GM13977 (cell line): ENCODE measurements around the gene RRP9.
A peak's percentile ranks its signal among the peaks of the same experiment; 100 is the strongest.

Source experiments
- DNase-seq: peaks from one replicate; pipeline ENCODE4 v3.0.0; 2012; ENCODE audit warnings: low spot score
- in situ Hi-C: fragments of 300-500 bp; cut with MboI; formaldehyde crosslinking; loops from one replicate; pipeline ENCODE4 v1.12.0; 2022; ENCODE audit warnings: low sequenced_read_pairs, low pct_unique_long_range_greater_than_20kb, mixed read lengths, inconsistent platforms; ENCODE audit not compliant: unreplicated experiment
- TF ChIP-seq, protein P1 (sequence below): IDR thresholded peaks from 2 replicates; pipeline ENCODE4 v1.5.1; 2012; ENCODE audit warnings: mild to moderate bottlenecking, control low read depth; ENCODE audit not compliant: insufficient read depth; ENCODE audit errors: extremely low read depth, missing control alignments

Gene RRP9

GRCh38 chr3:51984269-51984647, 42.6 kb upstream of the RRP9 start:
- TF ChIP-seq, protein P1, sequence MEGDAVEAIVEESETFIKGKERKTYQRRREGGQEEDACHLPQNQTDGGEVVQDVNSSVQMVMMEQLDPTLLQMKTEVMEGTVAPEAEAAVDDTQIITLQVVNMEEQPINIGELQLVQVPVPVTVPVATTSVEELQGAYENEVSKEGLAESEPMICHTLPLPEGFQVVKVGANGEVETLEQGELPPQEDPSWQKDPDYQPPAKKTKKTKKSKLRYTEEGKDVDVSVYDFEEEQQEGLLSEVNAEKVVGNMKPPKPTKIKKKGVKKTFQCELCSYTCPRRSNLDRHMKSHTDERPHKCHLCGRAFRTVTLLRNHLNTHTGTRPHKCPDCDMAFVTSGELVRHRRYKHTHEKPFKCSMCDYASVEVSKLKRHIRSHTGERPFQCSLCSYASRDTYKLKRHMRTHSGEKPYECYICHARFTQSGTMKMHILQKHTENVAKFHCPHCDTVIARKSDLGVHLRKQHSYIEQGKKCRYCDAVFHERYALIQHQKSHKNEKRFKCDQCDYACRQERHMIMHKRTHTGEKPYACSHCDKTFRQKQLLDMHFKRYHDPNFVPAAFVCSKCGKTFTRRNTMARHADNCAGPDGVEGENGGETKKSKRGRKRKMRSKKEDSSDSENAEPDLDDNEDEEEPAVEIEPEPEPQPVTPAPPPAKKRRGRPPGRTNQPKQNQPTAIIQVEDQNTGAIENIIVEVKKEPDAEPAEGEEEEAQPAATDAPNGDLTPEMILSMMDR, result no peak
- no peak for DNase-seq
- in situ Hi-C loops, result no loop called here

DNA sequence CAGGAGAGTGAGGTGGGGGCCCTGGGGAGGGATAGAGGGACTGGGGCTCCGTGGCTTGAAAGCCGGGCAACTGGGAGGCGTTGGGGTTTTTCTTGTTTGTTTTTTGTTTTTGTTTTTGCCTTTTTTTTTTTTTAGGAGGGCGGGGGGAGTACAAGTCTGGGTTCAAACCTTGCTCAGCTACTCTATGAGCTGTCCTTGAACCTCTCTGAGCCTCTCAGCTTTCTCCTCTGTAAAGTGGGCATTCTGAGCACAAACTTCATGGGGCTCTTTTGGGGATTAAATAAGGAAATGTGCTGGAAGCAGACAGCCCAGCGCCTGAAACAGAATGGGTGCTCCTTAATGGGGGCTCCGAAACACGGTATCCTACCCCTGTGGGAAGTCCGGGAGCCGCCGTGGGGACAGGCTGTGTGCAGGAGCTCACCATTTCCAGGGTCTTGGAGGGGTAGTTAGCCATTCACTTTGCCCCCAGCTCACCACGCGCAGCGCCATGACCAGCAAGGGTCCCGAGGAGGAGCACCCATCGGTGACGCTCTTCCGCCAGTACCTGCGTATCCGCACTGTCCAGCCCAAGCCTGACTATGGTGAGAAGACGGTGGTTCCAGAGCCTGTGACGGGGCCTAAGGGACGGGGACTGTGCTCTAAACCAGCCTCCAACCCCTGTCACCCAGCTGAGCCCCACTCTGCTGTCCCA, 42.0 kb upstream of the RRP9 start:
- TF ChIP-seq, protein P1, result no peak
- DNase-seq, result peak; percentile 50
- in situ Hi-C loops, result no loop called here

DNA sequence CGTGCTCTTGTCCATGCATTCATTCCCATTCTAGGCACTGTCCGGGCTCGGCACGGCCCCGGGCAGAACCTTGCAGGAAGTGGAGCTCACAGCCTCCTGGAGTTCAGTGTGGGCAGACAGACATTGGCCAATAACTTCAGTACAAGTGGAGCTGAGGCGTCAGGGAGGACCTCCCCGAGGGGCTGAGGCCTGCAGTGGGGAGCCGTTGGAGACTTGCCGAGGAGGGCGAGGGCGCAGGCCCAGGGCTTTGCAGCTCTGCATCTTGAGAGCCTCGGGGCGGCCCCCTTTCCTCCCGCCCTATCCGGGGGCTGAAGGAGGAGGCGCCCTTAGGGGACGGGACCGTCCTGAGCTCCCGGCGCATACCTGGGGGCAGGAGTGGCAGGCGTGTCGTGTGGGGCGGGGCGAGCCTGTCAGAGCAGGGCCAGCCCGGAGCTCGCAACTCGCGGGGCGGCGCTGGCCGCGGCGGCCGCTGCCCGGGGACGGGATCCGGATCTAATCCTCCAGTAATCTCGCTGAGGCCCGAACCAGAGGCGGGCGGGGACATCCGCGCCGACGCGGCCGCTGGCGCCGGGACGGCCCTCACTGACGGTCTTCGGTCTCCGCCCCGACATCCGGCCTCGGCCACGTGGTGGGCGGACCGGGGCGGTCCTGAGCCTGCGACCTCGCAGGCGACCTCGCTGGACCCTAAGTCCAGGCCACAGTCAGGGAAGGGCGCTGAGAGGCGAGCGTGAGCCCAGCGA, 41.3 kb upstream of the RRP9 start, which contains the start of gene ACY1:
Gene ACY1 (plus strand): TSS at position 698 of the 740 bp plus-strand sequence. CDS start 530 bp downstream, outside the sequence.
- TF ChIP-seq, protein P1, result no peak
- in situ Hi-C loops, result no loop called here

GRCh38 chr3:51982352-51982837, 40.7 kb upstream of the RRP9 start:
- peak; percentile 85 for DNase-seq
- in situ Hi-C loops, result no loop called here

More for the DNA sequence above, 41.3 kb upstream of the RRP9 start, which contains the start of gene ACY1:
- DNase-seq, result peak; percentile 98

DNA sequence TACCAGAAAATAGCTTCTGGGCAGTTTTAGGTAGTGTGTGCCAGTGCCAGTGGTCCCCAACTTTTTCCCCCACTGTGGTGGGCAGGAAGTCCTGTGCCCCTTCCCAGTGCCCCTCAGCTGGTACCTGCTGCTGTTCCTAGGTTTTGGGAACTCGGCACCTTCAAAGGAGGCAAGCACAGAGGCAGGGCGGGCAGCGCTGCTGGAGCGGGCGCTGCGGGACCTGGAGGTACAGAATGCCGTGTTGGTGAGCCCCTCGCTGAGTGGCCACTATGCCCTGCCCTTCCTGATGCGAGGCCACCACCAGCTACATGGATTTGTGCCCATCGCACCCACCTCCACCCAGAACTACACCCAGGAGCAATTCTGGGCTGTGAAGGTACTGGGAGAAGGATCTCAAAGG, 38.5 kb upstream of the RRP9 start:
- TF ChIP-seq, protein P1, result no peak
- no peak for DNase-seq
- in situ Hi-C loops, result no loop called here

More at GRCh38 chr3:51982352-51982837, 40.7 kb upstream of the RRP9 start:
- TF ChIP-seq, protein P1, result peak; percentile 61

- no peak for DNase-seq
- in situ Hi-C loops, result no loop called here
- TF ChIP-seq, protein P1, result no peak
Observed at GRCh38 chr3:51978143-51978502, 36.4 kb upstream of the RRP9 start.
